ENCODE measurements around the gene THOC5. TPM values are rescaled to one million over a fixed set of nuclear protein-coding genes. Genes with fewer than 3 reads are reported as not detected.

THOC5 gene
- total and polyA plus RNA-seq, 7 experiments from 2014 or later = 26.1 to 61.9 (median 46.3) TPM

DNA sequence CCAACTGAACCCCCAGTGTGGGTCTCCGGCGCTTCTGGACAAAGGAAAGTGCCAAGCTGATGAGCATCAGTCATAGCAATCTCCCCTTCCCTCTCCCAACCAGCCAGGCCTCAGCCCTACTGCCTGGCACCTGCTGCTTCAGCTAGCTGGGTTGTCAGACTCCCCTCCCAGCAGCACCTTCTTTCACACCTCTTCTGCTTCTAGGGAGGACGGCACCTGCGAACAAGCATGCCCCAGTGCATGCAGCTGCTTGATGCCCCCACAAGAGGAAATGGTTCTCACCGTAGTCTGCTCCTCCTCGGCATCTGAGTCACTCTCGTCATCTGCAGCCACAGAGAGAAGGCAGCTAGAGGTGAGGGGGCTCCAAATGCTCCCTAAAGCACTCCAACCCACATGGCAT is 25.4 kb downstream of the THOC5 start:
- ChIA-PET CTCF (no interaction called here), POLR2A (no interaction called here)
- H3K27me3 Mint-ChIP-seq = no peaks in the 10 kb centered on the region
- no peak overlapping the region for H3K4me3 ChIP-seq (ENCODE audit: low read length)
- H3K36me3 Mint-ChIP-seq = peaks cover 11 to 55% (median 36%) of the 10 kb centered on the region in 5 donors
- H3K27ac Mint-ChIP-seq = peak overlapping the region in 1 of 9 donors; percentile 69
- H3K36me3 ChIP-seq (ENCODE audit: control insufficient read depth in 2 of 3, insufficient read depth in 3 of 3, low read length in 3 of 3) = peaks cover 22 to 92% (median 31%) of the 10 kb centered on the region in 3 experiments
- intact Hi-C loops (cut with micrococcal nuclease) = no loop called here
- DNase-seq (no peak), ATAC-seq (no peak)
- H3K27ac ChIP-seq (ENCODE audit: low read depth, low read length) = no peak overlapping the region
- no peaks in the 10 kb centered on the region for H3K27me3 ChIP-seq (ENCODE audit: control insufficient read depth in 2 of 2, insufficient read depth in 2 of 2, low read length in 2 of 2)
- H3K4me1 Mint-ChIP-seq = peaks cover 0 to 2% (median 0%) of the 10 kb centered on the region in 7 donors
- H3K4me1 ChIP-seq (ENCODE audit: control insufficient read depth in 2 of 2, insufficient read depth in 2 of 2, low read length in 2 of 2) = no peaks in the 10 kb centered on the region
- H3K9me3 Mint-ChIP-seq = no peaks in the 10 kb centered on the region
- no peak overlapping the region for H3K4me3 Mint-ChIP-seq
- no peaks in the 10 kb centered on the region for H3K9me3 ChIP-seq (ENCODE audit: control insufficient read depth in 2 of 3, low read length in 3 of 3)

DNA sequence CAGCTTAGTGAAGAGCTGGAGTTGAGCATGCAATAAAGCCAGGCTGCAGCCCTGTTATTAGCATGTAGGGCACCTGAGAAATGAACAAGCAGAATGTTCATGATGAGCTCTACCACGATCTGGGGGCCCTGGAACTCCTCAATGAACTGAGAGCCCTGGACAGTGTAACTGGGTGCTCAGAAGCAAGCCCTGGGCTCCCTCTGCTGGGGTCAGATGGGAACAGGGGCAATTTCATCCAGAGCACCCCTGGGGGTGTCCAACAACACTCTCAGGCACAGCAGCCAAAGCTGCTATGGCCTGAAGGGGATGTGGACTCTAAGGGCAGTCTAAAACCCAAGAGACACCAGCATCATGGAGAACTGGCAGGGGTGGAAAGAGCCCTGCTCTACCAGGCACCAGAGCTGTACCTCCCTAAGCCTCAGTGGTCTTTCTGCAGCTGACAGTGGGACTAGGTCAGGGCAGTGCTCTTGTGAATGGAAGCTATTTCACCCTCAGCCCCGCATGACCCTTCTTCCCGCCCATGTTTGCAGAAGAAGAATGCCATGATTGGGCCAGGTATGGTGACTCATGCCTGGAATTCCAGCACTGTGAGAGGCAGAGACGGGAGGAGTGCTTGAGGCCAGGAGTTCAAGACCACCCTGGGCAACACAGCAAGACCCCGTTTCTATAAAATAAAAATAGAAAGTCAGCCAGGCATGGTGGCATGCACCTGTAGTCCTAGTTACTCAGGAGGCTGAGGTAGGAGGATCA is 28.9 kb downstream of the THOC5 start:
- H3K9me3 ChIP-seq (ENCODE audit: control insufficient read depth in 2 of 3, low read length in 3 of 3) = no peaks in the 10 kb centered on the region
- peak; percentile 64 for ATAC-seq
- ChIA-PET POLR2A (no interaction called here), CTCF (interaction anchor here (1.8 to 2.7 kb wide), 2 partner anchors 130 to 132 kb away, joined by 4 to 12 read pairs; no protein-coding TSS in a partner anchor)
- DNase-seq = peak in 6 of 9 donors; percentile 2 to 25 (median 12)
- Mint-ChIP-seq H3K9me3 (no peaks in the 10 kb centered on the region), H3K27ac (peak overlapping the region in 1 of 9 donors; percentile 77), H3K4me3 (no peak overlapping the region), H3K4me1 (no peaks in the 10 kb centered on the region), H3K27me3 (no peaks in the 10 kb centered on the region), H3K36me3 (peaks cover 13 to 53% (median 32%) of the 10 kb centered on the region in 5 donors)
- H3K36me3 ChIP-seq (ENCODE audit: control insufficient read depth in 2 of 3, insufficient read depth in 3 of 3, low read length in 3 of 3) = peaks cover 22 to 88% (median 31%) of the 10 kb centered on the region in 3 experiments
- H3K27ac ChIP-seq (ENCODE audit: low read depth, low read length) = no peak overlapping the region
- no peak overlapping the region for H3K4me3 ChIP-seq (ENCODE audit: low read length)
- H3K4me1 ChIP-seq (ENCODE audit: control insufficient read depth in 2 of 2, insufficient read depth in 2 of 2, low read length in 2 of 2) = no peaks in the 10 kb centered on the region
- intact Hi-C loops (cut with micrococcal nuclease) = loop anchor here (1.0 kb wide), 1 partner anchor 129 kb away; no protein-coding TSS in a partner anchor
- no peaks in the 10 kb centered on the region for H3K27me3 ChIP-seq (ENCODE audit: control insufficient read depth in 2 of 2, insufficient read depth in 2 of 2, low read length in 2 of 2)

DNA sequence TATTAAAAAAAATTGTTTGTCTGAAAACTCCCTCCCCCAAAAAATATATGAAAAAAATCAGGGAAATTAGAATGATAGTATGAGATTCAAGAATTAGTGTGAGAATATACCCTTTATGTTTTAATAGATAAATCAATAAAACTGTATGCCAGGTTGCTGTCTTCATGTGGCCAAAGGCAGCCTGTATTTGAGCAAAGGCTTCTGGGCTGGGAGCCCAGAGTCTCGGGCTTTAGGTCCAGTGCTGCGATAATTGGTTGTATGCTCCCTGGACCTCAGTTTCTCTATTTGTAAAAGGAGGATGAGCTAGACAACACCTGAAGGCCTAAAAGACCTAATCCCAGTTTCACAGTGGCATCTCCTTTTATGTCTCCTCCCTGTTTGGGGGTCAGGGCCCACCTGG is 29.8 kb downstream of the THOC5 start:
- peaks cover 13 to 56% (median 32%) of the 10 kb centered on the region in 5 donors for H3K36me3 Mint-ChIP-seq
- Histone ChIP-seq H3K36me3 (ENCODE audit: control insufficient read depth in 2 of 3, insufficient read depth in 3 of 3, low read length in 3 of 3) (peaks cover 20 to 87% (median 36%) of the 10 kb centered on the region in 3 experiments), H3K27me3 (ENCODE audit: control insufficient read depth in 2 of 2, insufficient read depth in 2 of 2, low read length in 2 of 2) (no peaks in the 10 kb centered on the region), H3K9me3 (ENCODE audit: control insufficient read depth in 2 of 3, low read length in 3 of 3) (no peaks in the 10 kb centered on the region), H3K27ac (ENCODE audit: low read depth, low read length) (no peak overlapping the region), H3K4me1 (ENCODE audit: control insufficient read depth in 2 of 2, insufficient read depth in 2 of 2, low read length in 2 of 2) (no peaks in the 10 kb centered on the region), H3K4me3 (ENCODE audit: low read length) (no peak overlapping the region)
- H3K27me3 Mint-ChIP-seq = no peaks in the 10 kb centered on the region
- ChIA-PET CTCF (interaction anchor here (1.8 to 2.7 kb wide), 2 partner anchors 129 to 131 kb away, joined by 4 to 12 read pairs; no protein-coding TSS in a partner anchor), POLR2A (no interaction called here)
- no peaks in the 10 kb centered on the region for H3K9me3 Mint-ChIP-seq
- H3K4me1 Mint-ChIP-seq = no peaks in the 10 kb centered on the region
- no peak overlapping the region for H3K4me3 Mint-ChIP-seq
- H3K27ac Mint-ChIP-seq = no peak overlapping the region
- DNase-seq = no peak
- no peak for ATAC-seq
- intact Hi-C loops (cut with micrococcal nuclease) = loop anchor here (1.0 kb wide), 1 partner anchor 128 kb away; no protein-coding TSS in a partner anchor

DNA sequence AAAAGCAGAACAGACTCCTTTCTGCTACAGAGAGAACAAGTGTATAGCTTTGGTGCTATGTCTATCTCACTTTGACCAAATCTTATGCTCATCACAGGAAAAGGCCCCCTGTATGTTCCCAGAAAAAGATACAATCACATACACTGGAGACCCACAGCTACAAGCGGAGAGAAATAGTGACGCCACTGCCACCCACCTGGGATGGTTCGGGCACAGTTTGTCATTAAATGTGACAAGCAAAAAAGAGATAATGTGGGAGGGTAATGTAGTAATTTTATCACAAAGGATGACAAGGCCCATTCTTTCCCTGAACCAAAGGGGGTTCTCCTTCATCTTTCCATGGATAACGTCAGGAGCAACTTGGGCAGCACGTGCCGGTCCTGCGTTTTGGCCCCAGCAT is 32.0 kb downstream of the THOC5 start:
- no peaks in the 10 kb centered on the region for H3K9me3 Mint-ChIP-seq
- Histone ChIP-seq H3K4me3 (ENCODE audit: low read length) (no peak overlapping the region), H3K4me1 (ENCODE audit: control insufficient read depth in 2 of 2, insufficient read depth in 2 of 2, low read length in 2 of 2) (no peaks in the 10 kb centered on the region), H3K27ac (ENCODE audit: low read depth, low read length) (no peak overlapping the region), H3K27me3 (ENCODE audit: control insufficient read depth in 2 of 2, insufficient read depth in 2 of 2, low read length in 2 of 2) (no peaks in the 10 kb centered on the region), H3K9me3 (ENCODE audit: control insufficient read depth in 2 of 3, low read length in 3 of 3) (no peaks in the 10 kb centered on the region), H3K36me3 (ENCODE audit: control insufficient read depth in 2 of 3, insufficient read depth in 3 of 3, low read length in 3 of 3) (peaks cover 26 to 87% (median 44%) of the 10 kb centered on the region in 3 experiments)
- H3K27ac Mint-ChIP-seq = no peak overlapping the region
- POLR2A ChIA-PET = interaction anchor here (0.5 kb wide), 1 partner anchor 26 kb away, joined by 4 read pairs; no protein-coding TSS in a partner anchor
- peaks cover 7 to 56% (median 30%) of the 10 kb centered on the region in 5 donors for H3K36me3 Mint-ChIP-seq
- DNase-seq (no peak), ATAC-seq (no peak)
- CTCF ChIA-PET = no interaction called here
- no peaks in the 10 kb centered on the region for H3K4me1 Mint-ChIP-seq
- no peaks in the 10 kb centered on the region for H3K27me3 Mint-ChIP-seq
- H3K4me3 Mint-ChIP-seq = no peak overlapping the region
- intact Hi-C loops (cut with micrococcal nuclease) = no loop called here

DNA sequence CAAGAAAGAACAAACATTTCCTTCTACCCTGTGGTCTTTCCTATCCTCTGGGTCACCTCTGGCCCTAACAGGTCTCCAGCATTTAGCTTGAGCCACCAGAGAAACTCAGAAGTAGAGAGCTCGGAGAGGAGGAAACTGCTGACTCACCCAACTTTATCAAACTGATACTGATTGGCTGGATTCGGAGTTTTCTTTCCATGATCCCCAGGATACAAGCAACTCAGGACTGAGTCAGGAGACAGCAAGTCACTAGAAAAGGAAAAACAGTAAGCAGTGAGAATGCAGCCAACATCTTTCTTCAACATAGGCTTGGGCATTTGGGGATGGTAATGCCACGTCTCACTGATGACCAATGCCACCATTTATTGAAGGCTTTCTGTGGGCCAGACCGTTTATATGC is 32.7 kb downstream of the THOC5 start:
- no peak for ATAC-seq
- ChIA-PET CTCF (no interaction called here), POLR2A (no interaction called here)
- H3K4me3 ChIP-seq (ENCODE audit: low read length) = no peak overlapping the region
- H3K27me3 ChIP-seq (ENCODE audit: control insufficient read depth in 2 of 2, insufficient read depth in 2 of 2, low read length in 2 of 2) = no peaks in the 10 kb centered on the region
- no peaks in the 10 kb centered on the region for H3K4me1 ChIP-seq (ENCODE audit: control insufficient read depth in 2 of 2, insufficient read depth in 2 of 2, low read length in 2 of 2)
- H3K27me3 Mint-ChIP-seq = no peaks in the 10 kb centered on the region
- no peak overlapping the region for H3K4me3 Mint-ChIP-seq
- H3K36me3 ChIP-seq (ENCODE audit: control insufficient read depth in 2 of 3, insufficient read depth in 3 of 3, low read length in 3 of 3) = peaks cover 29 to 87% (median 43%) of the 10 kb centered on the region in 3 experiments
- no peak overlapping the region for H3K27ac ChIP-seq (ENCODE audit: low read depth, low read length)
- DNase-seq = no peak
- H3K9me3 Mint-ChIP-seq = no peaks in the 10 kb centered on the region
- peaks cover 11 to 58% (median 34%) of the 10 kb centered on the region in 5 donors for H3K36me3 Mint-ChIP-seq
- no peak overlapping the region for H3K27ac Mint-ChIP-seq
- H3K4me1 Mint-ChIP-seq = no peaks in the 10 kb centered on the region
- H3K9me3 ChIP-seq (ENCODE audit: control insufficient read depth in 2 of 3, low read length in 3 of 3) = no peaks in the 10 kb centered on the region
- intact Hi-C loops (cut with micrococcal nuclease) = no loop called here

DNA sequence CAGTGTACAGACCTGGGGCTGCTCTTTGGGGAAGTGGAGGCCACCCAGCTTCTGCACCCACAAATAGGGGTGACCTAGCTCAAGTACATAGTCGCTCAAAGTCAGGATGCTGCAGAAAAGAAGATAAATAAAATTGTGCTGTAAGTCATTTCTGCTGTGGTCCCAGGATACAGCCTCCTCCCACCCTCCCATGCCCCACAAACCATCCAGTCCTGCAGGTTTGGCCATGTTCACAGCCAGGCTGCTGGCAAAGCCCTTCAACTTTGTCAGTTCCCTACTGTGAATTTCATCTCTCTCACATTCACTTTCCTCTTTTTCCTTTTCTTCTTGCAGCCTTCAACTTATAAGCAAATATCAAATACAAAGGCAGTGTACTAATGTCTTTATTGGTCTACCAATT is 33.6 kb downstream of the THOC5 start:
- H3K36me3 ChIP-seq (ENCODE audit: control insufficient read depth in 2 of 3, insufficient read depth in 3 of 3, low read length in 3 of 3) = peaks cover 24 to 85% (median 39%) of the 10 kb centered on the region in 3 experiments
- no peak overlapping the region for H3K4me3 Mint-ChIP-seq
- H3K27ac Mint-ChIP-seq = no peak overlapping the region
- H3K27me3 ChIP-seq (ENCODE audit: control insufficient read depth in 2 of 2, insufficient read depth in 2 of 2, low read length in 2 of 2) = no peaks in the 10 kb centered on the region
- intact Hi-C loops (cut with micrococcal nuclease) = no loop called here
- no peaks in the 10 kb centered on the region for H3K9me3 Mint-ChIP-seq
- H3K4me1 Mint-ChIP-seq = no peaks in the 10 kb centered on the region
- ATAC-seq (no peak), DNase-seq (no peak)
- no peaks in the 10 kb centered on the region for H3K27me3 Mint-ChIP-seq
- H3K9me3 ChIP-seq (ENCODE audit: control insufficient read depth in 2 of 3, low read length in 3 of 3) = no peaks in the 10 kb centered on the region
- peaks cover 12 to 61% (median 36%) of the 10 kb centered on the region in 5 donors for H3K36me3 Mint-ChIP-seq
- H3K4me1 ChIP-seq (ENCODE audit: control insufficient read depth in 2 of 2, insufficient read depth in 2 of 2, low read length in 2 of 2) = no peaks in the 10 kb centered on the region
- no peak overlapping the region for H3K27ac ChIP-seq (ENCODE audit: low read depth, low read length)
- no peak overlapping the region for H3K4me3 ChIP-seq (ENCODE audit: low read length)
- CTCF ChIA-PET = no interaction called here
- POLR2A ChIA-PET = no interaction called here

Data from naive thymus-derived CD4-positive, alpha-beta T cell (primary cell).